ELR (cell line): ENCODE results near the gene NFAT5.
"Not testable (repeated sequence)": the region's sequence is repeated elsewhere in the genome, so short reads cannot be mapped to it uniquely, and the experiment has no call there.

Source experiments
- DNase-seq: peaks from one replicate; pipeline ENCODE4 v3.0.0-alpha.2; 2015; ENCODE audit warnings: low read depth

NFAT5 gene, protein sequence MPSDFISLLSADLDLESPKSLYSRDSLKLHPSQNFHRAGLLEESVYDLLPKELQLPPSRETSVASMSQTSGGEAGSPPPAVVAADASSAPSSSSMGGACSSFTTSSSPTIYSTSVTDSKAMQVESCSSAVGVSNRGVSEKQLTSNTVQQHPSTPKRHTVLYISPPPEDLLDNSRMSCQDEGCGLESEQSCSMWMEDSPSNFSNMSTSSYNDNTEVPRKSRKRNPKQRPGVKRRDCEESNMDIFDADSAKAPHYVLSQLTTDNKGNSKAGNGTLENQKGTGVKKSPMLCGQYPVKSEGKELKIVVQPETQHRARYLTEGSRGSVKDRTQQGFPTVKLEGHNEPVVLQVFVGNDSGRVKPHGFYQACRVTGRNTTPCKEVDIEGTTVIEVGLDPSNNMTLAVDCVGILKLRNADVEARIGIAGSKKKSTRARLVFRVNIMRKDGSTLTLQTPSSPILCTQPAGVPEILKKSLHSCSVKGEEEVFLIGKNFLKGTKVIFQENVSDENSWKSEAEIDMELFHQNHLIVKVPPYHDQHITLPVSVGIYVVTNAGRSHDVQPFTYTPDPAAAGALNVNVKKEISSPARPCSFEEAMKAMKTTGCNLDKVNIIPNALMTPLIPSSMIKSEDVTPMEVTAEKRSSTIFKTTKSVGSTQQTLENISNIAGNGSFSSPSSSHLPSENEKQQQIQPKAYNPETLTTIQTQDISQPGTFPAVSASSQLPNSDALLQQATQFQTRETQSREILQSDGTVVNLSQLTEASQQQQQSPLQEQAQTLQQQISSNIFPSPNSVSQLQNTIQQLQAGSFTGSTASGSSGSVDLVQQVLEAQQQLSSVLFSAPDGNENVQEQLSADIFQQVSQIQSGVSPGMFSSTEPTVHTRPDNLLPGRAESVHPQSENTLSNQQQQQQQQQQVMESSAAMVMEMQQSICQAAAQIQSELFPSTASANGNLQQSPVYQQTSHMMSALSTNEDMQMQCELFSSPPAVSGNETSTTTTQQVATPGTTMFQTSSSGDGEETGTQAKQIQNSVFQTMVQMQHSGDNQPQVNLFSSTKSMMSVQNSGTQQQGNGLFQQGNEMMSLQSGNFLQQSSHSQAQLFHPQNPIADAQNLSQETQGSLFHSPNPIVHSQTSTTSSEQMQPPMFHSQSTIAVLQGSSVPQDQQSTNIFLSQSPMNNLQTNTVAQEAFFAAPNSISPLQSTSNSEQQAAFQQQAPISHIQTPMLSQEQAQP (N-terminal part only)

GRCh38 chr16:69565671-69566239 lies at the start of gene NFAT5:
Gene NFAT5 (plus strand): TSS chr16:69565966. CDS start chr16:69566302, 336 bp downstream.
- DNase-seq = peak; percentile 88

DNA sequence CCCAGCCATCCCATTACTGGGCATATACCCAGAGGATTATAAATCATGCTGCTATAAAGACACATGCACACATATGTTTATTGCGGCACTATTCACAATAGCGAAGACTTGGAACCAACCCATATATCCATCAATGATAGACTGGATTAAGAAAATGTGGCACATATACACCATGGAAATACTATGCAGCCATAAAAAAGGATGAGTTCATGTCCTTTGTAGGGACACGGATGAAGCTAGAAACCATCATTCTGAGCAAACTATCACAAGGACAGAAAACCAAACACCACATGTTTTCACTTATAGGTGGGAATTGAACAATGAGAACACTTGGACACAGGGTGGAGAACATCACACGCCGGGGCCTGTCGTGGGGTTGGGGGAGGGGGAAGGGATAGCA lies 47.9 kb upstream of the NFAT5 start:
- not testable (repeated sequence) for DNase-seq

DNA sequence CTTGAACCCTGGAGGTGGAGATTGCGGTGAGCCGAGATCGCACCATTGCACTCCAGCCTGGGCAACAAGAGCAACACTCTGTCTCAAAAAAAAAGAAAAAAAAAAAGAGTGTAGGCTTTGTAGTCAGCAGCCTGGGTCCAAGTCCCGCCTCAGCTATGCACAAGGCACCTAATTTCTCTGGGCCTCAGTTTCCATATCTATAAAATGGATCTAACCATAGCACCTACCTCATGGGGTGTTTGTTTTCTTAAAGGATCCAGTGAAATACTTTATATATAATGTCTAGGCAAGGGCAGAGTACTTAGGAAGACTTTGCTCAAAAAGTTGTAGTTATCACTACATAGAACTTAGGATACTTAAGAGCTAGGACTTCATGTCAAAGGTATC lies 45.4 kb upstream of the NFAT5 start:
- DNase-seq = no peak

GRCh38 chr16:69520800-69521602 lies 44.8 kb upstream of the NFAT5 start:
- DNase-seq = no peak

GRCh38 chr16:69522041-69522578 lies 43.7 kb upstream of the NFAT5 start:
- no peak for DNase-seq

- peak; percentile 32 for DNase-seq
Observed at GRCh38 chr16:69522732-69523404, 42.9 kb upstream of the NFAT5 start.

GRCh38 chr16:69523566-69524305 lies 42.0 kb upstream of the NFAT5 start:
- no peak for DNase-seq

DNA sequence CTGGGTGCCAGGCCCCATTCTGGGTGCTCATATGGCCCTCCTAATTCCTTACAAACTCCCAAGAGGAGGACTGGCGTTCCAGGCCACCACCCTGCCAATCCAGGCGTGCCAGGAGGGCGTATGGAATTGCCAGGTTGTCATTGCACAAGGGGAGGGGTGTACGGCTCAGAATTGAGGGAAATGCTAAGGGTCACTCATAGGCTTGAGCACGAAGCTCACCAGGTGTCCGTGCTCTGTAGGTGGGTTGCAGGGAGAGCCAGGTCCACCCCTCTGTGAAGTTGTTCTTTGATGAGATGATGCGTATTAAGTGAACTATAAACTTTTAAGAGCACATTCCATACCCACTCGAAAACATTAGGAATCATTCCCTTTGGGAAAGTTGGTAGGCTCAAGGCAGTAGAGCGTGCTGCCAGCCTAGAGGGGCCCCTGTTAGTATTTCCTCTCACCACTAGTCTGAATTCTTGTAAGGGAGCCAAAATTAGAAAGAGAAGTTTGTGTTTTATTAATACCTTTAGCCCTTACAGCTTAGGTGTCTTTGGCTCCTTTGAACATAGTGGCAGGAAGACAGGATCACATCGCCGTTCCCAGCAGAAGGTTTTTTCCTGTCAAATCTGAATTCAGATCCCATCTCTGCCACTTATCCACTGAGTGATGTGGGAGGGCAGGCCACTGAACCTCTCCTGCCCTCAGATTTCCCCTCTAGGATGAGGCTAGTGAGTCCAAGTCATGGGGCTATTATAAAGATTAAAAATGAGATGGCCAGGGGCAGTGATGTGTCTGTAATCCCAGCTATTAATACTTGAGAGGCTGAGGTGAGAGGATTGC lies 38.7 kb upstream of the NFAT5 start:
- DNase-seq = no peak

GRCh38 chr16:69531988-69532387 lies 33.8 kb upstream of the NFAT5 start:
- DNase-seq = no peak

DNA sequence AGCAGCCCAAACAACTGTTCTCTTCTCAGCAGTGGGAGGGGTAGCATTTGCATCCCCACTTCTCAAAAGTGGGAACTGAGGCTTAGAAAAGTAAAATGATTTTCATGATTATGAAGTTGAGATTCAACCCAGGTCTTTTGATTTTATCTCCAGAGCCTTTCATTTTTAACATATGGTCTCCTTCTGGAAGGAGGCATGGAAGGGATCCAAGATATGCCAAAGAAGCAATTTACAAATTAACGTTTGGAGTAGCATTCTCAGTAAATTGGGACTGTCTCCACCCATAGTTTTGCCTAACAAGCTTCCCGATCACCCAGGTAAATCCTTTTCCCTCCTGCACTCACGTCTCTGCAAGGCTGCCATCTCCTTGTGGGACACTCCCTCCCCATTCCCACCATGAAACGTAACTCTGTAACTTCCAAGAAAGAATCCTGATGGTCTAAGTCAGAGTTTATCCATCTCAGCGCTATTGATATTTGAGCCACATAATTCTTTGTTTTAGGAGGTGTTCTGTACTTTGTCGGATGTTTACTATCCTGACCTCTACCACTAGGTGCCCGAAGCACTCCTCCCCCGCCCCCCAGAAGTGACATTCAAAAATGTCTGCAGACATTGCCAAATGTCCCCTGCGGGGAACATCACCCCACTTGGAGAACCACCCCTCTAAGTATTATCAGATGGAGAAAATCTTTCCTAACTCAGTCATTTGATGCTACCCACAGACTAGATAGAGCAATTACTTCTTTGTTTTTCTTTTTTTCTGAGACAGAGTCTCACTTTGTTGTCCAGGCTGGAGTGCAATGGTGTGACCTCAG lies 32.9 kb upstream of the NFAT5 start:
- DNase-seq = no peak

DNA sequence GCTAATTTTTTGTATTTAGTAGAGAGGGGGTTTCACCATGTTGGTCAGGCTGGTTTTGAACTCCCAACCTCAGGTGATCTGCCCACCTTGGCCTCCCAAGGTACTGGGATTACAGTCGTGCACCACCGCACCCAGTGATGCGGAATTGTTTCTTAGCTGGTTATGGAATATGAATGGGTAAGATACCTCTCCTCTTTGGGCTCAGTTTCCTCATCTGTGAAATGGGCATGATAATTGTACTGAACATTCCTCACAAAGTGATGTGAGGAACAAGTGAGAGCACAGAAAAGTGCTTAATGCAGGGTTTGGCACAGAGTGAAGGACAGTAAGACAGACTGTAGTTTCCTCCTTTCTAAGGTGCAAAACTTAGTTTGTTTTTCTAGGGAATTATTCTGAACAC lies 31.0 kb upstream of the NFAT5 start:
- DNase-seq = no peak

DNA sequence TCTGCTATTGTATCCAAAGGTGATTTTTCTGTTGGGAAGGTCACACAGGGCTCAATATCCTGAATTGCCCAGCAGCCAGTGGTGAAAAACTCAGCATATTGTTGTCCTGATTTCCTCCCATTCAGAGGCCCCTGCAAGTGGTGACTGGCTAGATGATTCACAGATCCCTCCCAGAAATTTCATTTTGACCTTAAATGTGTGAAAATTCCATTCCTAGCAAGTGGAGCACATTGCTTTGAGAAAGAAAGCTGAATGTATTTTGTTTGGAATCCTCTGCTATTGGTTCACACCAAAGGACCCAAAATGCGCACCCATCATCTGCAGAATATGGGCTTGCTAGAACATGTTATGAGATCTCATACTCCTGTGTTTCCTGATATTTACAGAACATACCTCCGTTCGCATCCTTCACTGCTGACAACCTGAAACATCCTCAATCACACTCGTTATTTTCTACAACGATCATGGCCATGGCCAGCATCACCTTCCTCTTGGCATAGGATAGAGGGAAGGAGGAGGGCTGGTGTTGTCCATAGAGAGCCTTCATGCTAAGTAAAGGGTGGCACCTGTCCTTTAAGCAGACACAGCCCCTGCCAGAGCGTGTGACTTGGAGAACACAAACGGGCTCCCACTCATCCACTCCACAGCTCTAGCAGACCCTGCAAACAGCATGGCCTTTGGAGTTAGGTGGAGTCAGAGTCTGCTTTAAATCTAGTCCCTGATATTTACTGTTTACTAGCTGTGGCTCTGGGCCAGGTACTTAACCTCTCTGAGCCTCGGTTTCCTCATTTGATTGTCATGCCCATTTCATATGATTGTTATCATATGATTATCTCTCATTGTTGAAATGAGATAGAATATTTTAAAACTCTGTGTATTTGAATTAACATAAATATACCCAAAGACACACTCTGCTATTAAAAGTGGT lies 30.4 kb upstream of the NFAT5 start:
- DNase-seq = peak; percentile 81

DNA sequence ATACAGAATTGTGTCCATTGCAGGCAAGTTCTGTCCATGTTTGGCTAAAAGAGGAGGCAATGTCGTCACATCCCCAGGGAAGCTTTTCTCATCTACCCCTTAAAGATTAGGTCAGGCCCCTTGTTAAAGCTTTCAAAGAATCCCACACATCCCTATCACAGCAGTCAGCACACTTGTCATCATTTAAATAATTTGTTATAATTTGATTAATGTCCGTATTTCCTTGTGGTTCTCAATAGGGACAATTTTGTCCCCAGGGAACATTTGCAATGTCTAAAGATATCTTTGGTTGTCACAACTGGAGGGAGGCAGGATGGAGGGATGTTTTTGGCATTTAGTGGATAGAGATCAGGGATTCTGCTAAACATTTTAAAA lies 28.1 kb upstream of the NFAT5 start:
- no peak for DNase-seq

DNA sequence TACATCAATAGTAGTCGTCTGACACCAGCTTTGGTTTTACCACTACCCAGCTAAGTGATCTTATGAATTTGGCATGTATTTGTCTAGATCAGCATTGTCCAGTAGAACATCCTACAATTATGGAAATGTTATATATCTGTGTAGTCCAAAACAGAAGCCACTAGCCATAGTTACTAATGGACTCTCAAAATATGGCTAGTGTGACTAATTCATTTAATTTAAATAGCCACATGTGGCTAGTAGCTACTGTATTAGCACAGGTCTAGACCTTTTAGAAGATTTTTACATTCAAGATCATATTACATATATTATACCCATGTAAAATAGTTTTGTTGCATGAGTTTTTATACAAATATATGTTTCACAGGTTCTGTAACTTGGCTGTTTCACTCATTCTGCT lies 27.0 kb upstream of the NFAT5 start:
- DNase-seq = peak; percentile 22

- DNase-seq = no peak
Observed at GRCh38 chr16:69542974-69543373, 22.8 kb upstream of the NFAT5 start.

DNA sequence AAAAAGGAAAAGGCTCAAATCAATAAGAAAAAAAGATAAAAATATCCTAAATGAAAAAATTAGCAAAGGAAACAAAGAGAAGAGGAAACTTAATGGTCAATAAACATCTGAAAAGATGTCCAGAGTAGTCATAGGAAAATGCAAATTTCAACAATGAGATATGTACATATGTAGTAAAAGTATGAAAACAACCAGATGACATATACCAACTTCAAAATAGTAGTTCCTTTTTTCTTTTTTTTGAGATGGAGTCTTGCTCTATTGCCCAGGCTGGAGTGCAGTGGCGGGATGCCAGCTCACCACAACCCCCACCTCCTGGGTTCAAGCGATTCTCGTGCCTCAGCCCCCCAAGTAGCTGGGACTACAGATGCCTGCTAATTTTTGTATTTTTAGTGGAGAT lies 21.7 kb upstream of the NFAT5 start:
- no peak for DNase-seq

- DNase-seq = not testable (repeated sequence)
Observed at GRCh38 chr16:69546663-69547062, 19.1 kb upstream of the NFAT5 start.
